Measurements from ENCODE around the gene OTOG.

Gene OTOG

GRCh38 chr11:17668166-17668565 is 121.1 kb downstream of the OTOG start:
- no peak for DNase-seq

- no peak for DNase-seq
Observed at GRCh38 chr11:17672469-17672868, 125.4 kb downstream of the OTOG start.

GRCh38 chr11:17673951-17674350 is 126.9 kb downstream of the OTOG start:
- no peak for DNase-seq

GRCh38 chr11:17682848-17683247 is 135.8 kb downstream of the OTOG start:
- DNase-seq, result no peak

- no peak for DNase-seq
Observed at GRCh38 chr11:17683377-17684161, 136.5 kb downstream of the OTOG start.

DNA sequence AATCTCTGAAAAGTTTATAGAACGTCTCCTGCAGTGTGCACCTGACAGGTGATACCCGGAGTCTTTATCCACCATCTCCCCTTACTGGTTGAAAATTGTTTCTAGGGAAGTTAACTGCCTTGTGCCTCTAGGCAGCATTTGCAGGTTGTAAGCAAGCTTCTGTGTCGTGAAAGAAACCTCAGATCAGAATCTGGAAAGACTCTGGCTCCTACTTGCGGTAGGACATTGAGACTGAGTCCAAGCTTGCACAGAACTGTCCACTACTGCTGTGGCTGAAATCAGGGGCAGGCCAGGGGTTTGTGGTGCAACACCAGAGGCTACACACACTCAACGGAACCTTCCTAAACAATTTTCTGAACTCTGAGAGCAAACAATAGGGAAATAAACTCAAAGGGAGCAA is 137.5 kb downstream of the OTOG start:
- DNase-seq, result no peak

- no peak for DNase-seq
Observed at GRCh38 chr11:17686231-17686980, 139.3 kb downstream of the OTOG start.

DNA sequence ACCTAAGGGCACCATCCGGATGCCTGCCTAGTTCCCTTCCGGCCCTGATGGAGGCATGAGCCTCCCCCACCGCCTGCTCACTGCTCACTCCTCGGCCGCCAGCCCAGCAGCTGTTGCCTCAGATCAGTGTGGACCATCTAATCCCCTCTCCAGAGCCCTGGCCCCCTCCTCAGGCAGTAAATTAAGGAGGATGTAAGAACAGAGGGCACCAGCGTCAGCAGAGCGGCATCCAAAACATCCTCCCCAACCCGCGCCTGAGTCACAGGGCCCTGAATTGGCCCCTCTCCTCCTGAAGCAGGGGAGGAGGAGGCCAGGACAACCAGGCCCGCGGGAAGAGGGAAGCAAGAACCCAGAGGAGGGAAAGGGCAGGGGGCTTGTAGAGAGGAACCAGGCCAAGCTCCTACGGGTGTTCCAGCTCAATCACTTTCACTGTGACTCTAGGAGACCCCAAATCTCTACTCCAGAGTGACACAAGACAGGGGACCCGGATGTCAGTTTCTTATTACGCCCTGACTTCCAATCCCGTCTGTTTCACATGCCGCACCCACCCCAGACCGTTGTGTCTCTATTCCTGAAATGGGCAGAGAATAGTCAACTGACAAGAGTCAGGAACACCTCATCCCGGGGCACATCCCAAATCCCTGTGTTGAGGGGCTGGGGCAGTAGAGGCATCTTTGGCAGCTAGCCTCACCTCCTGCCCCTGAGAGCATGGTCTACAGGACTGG is 141.0 kb downstream of the OTOG start:
- no peak for DNase-seq

- DNase-seq, result no peak
Observed at GRCh38 chr11:17691550-17691949, 144.5 kb downstream of the OTOG start.

DNA sequence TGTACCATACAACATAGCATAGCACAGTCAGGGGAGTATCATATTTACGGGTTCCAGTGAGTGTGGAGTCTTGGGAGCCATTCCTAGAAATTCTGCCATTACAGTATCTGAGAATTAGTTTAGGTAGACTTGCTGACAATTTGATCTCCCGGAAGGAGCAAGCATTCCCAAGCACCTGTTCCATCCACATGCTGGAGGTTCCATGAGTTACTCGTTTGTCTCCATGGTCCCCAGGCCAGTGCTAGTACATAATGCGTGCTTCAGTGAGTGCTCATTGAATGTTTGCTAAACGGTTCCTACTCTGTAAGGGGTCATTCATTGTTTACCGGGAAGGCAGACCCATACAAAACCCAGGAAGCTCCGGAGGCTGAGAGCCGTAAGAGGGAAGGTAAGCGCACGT is 144.9 kb downstream of the OTOG start:
- DNase-seq, result no peak

DNA sequence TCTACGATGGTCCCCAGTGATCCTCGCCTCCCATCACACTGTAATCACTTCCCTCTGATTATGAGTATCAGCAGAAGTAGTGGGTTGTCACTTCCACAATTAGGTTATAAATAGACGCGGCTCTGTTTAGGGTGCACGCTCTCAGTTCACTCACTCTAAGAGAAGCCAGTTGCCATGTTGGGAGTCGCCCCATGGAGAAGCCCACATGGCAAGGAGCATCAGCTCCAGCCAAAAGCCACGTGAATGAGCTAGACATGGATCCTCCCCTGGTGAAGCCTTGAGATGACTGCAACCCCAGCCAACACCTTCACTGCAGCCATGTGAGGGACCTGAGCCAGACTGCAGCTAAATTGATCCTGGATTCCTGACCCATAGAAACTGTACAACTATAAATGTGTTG is 145.9 kb downstream of the OTOG start:
- no peak for DNase-seq

- no peak for DNase-seq
Observed at GRCh38 chr11:17693531-17693930, 146.5 kb downstream of the OTOG start.

DNA sequence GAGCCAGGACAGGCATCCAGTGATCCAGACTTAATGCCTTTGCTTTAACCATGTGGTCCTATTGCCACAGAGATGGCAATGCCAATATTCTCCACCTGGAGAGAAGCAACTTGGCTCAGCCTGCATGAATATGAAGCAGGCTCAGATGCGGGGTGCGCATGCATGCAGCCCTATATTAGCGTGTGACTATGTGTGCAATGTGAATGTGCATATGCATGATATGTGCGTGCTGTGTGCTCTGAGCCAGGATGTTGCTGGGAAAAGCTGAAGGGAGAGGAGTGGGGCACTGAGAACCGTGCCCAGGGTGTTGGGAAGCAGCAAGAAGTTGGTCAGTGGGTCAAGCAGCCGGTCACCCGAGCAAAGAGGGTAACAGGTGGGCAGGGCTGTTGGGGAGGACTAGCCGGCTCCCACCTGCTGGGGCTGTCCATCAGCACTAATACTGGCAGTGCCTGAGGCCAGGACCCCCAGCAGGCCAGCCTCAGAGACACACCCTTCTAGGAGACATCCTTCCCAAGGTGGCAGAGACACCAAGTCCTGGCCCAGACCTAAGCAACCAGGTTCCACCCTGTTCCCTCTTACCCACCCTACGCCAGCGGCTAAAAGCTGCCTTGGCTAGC is 147.5 kb downstream of the OTOG start:
- no peak for DNase-seq

- no peak for DNase-seq
Observed at GRCh38 chr11:17695454-17696441, 148.7 kb downstream of the OTOG start.

DNA sequence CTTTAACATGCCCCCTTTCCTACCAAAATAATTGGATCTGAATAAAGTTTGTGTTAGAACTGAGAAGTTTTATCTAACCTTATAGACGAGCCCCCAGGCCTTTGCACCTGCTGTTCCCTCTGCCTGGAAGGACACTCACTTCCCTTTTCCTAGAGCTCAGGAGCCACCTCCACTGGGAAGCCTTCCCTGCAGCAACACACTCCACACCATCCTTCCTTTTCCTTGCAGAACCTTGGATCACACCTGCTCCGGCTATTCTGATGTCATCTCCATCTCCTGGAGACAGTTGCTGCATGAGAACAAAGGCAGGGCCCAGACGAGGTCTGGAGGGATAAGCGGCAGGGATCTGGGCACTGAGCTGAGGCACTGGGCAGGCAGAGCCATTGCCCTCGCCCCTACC is 149.7 kb downstream of the OTOG start:
- DNase-seq, result no peak
